Pulmonary artery endothelial cell (primary cell): ENCODE data around the gene ZNF689. TPM values are rescaled to one million over a fixed set of nuclear protein-coding genes. Genes with fewer than 3 reads are reported as not detected.
"Not testable (repeated sequence)": the region's sequence is repeated elsewhere in the genome, so short reads cannot be mapped to it uniquely, and the experiment has no call there.

Source experiments
- DNase-seq: peaks from one replicate; pipeline ENCODE4 v3.0.0-alpha.2; 2011; ENCODE audit warnings: low read depth, low spot score
- total RNA-seq: library from RNA; depleted of rRNA; stranded (reverse); fragments of >200 nt; gene quantifications from 2 replicates; pipeline ENCODE4 v1.2.3, GENCODE V29; 2014

ZNF689 gene
- total RNA-seq, 1 donor from 2014 or later, result 4.3 TPM

- DNase-seq, result no peak
These were observed 8.2 kb downstream of the ZNF689 start for GRCh38 chr16:30601966-30602365.

- no peak for DNase-seq
These were observed 9.3 kb downstream of the ZNF689 start for GRCh38 chr16:30600929-30601328.

GRCh38 chr16:30600215-30600614 is 10.0 kb downstream of the ZNF689 start:
- no peak for DNase-seq

DNA sequence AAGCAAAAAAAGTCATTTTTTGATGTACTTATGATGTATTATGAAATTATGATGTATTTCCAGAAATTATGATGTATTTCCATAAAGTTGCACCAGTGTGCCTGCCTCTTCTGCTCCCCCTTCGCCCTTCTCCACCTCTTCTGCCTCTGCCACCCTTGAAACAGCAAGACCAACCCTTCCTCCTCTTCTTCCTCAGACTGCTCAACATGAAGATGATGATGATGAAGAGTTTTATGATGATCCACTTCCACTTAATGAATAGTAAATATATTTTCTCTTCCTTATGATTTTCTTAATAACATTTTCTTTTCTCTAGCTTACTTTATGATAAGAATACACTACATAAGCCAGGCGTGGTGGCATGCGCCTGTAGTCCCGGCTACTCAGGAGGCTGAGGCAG is 17.3 kb downstream of the ZNF689 start:
- no peak for DNase-seq

GRCh38 chr16:30590869-30591268 is 19.3 kb downstream of the ZNF689 start:
- not testable (repeated sequence) for DNase-seq

DNA sequence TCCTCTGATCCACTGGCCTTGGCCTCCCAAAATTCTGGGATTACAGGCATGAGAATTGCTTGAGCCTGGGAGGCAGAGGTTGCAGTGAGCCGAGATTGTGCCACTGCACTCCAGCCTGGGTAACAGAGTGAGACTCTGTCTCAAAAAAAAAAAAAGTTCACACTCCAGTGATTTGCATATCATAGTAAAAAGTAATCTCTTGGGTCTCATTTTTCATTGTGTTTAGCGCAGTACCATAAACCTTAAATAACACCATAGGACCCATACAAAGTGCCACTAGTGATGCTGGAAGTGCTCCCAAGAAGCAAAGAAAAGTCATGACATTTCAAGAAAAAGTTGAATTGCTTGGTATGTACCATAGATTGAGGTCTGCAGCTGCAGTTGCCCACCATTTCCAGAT is 20.6 kb downstream of the ZNF689 start:
- DNase-seq, result not testable (repeated sequence)

DNA sequence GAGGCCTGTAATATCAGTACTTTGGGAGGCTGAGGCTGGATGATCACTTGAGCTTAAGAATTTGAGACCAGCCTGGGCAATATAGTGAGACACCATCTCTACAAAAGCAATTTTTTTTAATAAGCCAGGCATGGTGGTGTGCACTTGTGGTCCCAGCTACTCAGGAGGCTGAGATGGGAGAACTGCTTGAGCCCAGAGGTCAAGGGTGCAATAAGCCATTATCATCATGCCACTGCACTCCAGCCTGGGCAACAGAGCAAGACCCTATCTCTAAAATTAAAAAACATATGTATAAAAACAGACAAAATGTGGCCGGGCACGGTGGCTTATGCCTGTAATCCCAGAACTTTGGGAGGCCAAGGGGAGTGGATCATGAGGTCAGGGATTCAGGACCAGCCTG is 21.5 kb downstream of the ZNF689 start:
- DNase-seq, result no peak

- peak; percentile 97 for DNase-seq
These were observed 24.6 kb downstream of the ZNF689 start, which contains the start of gene ZNF785 for GRCh38 chr16:30585400-30586191. Gene ZNF785 (minus strand): TSS chr16:30585697. CDS start chr16:30585611, 86 bp downstream.

DNA sequence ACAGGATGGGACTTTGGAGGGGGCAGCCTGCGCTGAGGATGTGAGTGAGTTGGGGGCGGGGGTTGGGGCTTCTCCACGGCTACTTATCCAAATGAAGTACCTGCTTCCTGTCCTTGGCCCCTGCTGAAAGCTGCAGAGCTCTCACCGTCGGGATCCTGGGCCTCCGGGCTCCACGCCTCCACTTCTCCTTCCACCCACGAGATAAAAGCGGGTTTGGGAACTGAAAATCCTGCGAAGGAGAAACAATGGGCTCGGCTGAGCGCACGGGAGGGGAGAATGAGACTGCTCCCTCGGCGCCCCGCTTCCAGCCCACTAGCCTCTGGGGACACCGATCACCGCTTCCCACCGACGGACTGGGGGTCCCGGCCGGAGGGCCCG is 25.2 kb downstream of the ZNF689 start:
- DNase-seq, result no peak

DNA sequence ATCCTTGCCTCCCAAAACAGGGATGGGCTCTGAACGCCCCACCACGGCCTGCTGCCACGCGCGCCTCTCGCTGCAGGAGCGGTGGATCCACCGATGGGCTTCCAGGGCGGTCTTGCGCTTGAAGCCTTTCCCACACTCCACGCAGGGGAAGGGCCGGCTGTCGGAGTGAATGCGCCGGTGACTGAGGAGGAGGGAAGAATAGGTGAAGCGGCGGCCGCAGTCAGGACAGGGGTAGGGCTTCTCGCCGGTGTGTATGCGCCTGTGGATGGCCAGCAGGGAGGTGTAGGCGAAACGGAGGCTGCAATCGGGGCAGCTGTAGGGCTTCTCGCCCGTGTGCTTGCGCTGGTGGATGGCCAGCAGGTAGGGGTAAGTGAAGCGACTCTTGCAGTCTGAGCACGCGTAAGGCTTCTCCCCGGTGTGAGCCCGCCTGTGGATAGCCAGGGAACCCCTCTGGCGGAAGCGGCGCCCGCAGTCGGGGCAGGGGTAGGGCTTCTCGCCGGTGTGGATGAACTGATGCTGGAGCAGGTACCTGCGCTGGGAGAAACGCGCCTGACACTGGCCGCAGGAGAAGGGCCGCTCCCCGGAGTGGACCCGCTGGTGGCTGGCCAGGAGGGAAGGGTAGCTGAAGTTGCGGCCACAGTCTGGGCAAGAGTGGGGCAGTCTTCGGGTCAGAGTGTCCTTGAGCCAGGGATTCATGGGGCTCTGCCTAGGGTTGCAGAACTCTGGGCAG is 27.4 kb downstream of the ZNF689 start:
- DNase-seq, result no peak

GRCh38 chr16:30581457-30581856 is 28.7 kb downstream of the ZNF689 start:
- DNase-seq, result no peak

DNA sequence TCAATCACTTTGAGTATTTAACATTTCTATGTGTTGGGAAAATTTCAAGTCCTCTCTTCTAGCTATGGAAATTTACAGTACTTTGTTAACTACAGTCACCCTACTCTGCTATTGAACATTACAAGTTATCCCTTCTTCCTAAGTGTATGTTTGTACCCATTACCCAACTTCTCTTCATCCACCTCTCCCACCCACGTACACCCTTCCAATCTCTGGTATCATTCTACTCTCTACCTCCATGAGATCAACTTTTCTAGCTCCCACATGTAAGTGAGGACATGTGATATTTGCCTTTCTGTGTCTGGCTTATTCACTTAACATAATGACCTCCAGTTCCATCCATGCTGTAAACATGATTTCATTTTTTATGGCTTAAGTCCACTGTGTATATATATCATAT is 35.5 kb downstream of the ZNF689 start:
- DNase-seq, result no peak

- peak; percentile 93 for DNase-seq
These were observed 38.5 kb downstream of the ZNF689 start, which contains the start of gene ZNF688 for GRCh38 chr16:30571445-30572322. Gene ZNF688 (minus strand): TSS chr16:30571714. CDS start chr16:30571629, 85 bp downstream.

- no peak for DNase-seq
These were observed 39.3 kb downstream of the ZNF689 start for GRCh38 chr16:30570636-30571444.

DNA sequence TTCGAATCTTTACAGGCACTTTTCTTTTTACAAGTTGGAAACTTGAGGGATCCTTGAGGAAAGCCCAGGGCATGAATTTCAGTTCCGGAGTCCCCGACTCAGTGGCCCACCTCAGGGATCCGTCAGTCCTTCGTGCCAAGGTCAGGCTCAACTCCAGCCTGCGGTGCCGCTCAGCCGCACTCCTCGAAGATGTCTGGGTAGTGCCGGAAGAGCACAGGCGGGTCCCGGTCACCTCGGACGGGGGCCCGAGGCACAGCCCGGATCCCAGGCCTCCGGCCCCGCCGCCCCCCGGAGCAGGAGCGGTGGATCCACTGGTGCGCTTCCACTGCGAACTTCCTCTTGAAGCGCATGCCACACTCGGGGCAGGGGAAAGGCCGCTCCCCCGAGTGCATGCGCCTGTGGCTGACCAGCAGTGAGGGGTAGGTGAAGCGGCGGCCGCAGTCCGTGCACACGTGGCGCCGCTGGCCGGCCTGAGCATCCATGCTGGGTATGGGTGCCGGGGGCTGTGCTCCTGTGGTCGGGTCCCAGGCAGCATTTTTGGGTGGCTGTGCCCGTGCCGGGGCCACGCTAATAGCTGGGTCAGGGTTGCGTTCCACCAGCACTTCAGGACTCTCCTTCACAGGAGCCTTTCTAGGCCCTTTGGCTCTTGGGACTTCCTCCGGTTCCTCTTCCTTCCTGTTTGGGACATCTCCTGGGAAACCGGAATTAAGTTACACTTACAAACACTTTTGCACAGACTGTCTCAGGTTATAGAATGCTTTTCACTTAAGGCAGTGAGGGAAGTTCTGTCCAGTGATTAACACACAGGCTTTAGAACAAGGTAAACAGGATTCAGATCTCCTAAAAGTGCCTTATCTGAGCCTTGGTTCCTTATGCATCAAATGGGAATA is 40.2 kb downstream of the ZNF689 start:
- no peak for DNase-seq

- DNase-seq, result no peak
These were observed 40.9 kb downstream of the ZNF689 start for GRCh38 chr16:30569281-30569680.

GRCh38 chr16:30567991-30568638 is 42.1 kb downstream of the ZNF689 start:
- no peak for DNase-seq

GRCh38 chr16:30567160-30567990 is 42.8 kb downstream of the ZNF689 start:
- DNase-seq, result no peak
